DMS53 (cell line): ENCODE measurements around the gene SRSF10.
"Not testable (repeated sequence)": the region's sequence is repeated elsewhere in the genome, so short reads cannot be mapped to it uniquely, and the experiment has no call there.

ENCODE experiments used
- DNase-seq: peaks from one replicate; lab custom pipeline; 2025; lab: John Stamatoyannopoulos, UW

The SRSF10 gene

GRCh38 chr1:23997812-23998211 lies 17.7 kb upstream of the SRSF10 start:
- no peak for DNase-seq

- DNase-seq, result no peak
Observed at GRCh38 chr1:23996700-23997229, 16.6 kb upstream of the SRSF10 start.

GRCh38 chr1:23995431-23995837 lies 15.3 kb upstream of the SRSF10 start:
- DNase-seq, result no peak

DNA sequence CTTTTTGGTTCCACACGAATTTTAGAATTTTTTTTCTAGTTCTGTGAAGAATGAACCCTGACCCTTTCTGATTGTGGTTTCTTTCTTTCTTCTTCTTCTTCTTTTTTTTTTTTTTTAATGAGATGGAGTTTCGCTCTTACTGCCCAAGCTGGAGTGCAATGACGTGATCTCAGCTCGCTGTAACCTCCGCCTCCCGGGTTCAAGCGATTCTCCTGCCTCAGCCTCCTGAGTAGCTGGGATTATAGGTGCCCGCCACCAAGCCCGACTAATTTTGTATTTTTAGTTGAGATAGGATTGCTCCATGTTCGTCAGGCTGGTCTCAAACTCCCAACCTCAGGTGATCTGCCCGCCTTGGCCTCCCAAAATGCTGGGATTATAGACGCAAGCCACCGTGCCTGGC lies 11.9 kb upstream of the SRSF10 start:
- DNase-seq, result not testable (repeated sequence)

- DNase-seq, result no peak
Observed at GRCh38 chr1:23989263-23989662, 9.1 kb upstream of the SRSF10 start.

DNA sequence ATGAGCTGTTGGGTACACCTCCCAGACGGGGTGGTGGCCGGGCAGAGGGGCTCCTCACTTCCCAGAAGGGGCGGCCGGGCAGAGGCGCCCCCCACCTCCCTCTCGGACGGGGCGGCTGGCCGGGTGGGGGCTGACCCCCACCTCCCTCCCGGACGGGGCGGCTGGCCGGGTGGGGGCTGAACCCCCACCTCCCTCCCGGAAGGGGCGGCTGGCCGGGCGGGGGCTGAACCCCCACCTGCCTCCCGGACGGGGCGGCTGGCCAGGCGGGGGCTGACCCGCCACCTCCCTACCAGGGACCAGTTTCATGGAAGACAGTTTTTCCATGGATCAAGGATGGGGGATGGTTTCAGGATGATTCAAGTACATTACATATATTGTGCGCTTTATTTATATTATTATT lies 6.9 kb upstream of the SRSF10 start:
- not testable (repeated sequence) for DNase-seq

DNA sequence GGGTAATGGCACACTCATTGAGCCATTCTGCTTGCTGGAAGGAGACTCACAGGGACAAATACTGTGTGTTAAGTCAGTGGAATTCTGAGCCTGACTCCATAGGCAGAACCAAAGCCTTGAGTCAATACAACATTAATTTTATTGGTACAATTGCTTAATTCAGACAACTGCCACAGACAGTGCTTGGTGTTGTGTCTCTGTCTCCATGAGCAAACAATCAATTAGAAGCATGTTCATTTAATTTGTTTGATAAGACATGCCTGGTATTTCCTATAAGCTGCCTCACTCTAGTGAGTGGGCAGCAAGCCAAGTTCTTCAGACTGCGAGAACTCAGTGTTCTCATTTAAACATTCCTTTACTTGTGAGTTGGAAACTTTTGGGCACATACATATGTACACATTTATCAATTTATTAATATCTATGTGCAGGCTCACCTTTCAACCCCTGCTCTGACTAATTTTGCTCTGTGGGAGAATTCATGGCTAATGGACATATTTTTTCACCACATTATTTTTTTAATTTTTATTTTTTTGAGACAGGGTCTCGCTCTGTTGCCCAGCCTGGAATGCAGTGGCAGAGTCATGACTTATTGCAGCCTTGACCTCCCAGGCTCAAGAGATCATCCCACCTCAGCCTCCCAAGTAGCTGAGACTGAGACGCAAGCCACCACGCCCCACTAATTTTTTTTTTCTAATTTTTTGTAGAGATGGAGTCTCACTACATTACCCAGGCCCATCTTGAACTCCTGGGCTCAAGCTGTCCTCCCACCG lies 4.5 kb upstream of the SRSF10 start:
- no peak for DNase-seq

DNA sequence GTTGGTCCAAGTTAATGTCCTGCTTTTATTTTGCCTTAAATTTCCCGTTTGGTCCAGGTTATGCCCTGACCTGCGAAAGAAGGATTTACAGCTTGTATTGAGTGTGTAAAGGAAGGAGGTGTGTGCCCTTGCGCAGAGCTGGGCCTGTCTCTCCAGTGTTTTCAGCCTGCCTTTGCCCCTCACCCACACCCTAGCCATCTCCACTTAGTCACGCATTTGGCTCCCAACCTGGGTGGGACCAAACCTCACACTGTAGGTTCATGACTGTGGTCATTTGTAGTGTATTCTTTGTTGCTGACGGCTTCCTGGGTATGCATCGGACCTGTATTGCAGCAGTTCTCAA lies 572 bp upstream of the SRSF10 start:
- peak; percentile 88 for DNase-seq

DNA sequence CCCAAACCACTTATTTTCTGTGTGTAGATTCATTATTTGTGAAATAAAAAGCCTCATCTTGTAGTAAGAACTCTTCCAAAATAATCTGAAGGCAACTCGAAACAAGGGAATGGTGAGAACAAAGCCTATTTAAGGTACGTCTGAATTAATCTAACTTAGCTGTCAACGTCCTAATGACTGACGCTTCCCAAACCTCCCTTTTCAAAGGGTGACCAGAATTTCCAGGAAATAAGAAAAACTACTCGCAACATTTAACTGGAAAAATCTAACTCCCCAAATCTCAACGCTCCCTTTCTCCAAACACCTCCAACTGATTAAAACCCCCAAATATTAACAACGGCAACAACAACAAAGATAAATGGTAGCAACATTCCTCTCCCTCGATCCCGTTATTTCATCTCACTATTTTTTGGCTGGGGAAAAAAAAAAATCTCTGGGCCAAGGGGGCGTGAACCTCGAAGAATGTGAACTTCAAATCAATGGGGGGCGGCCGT lies 693 bp downstream of the SRSF10 start:
- no peak for DNase-seq

DNA sequence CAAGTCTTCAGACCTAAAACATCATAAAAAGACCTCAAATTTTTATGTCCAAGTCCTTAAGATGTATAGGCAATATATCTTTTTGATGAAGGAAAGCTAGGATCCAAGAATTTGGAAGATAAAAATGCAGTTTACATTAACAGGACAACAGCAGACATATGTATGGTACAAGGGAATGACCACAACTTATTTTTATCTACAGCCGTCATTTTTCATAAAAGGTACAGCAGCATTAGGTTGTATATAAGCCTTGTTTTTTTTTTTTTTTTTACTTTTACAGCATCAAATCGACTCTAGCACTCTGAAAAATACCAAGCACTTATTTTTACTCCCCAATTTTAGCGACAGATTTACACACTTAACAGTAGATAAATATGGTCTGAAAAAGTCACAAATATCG lies 1.3 kb downstream of the SRSF10 start:
- DNase-seq, result no peak

- no peak for DNase-seq
Observed at GRCh38 chr1:23977854-23978191, 2.3 kb downstream of the SRSF10 start.

DNA sequence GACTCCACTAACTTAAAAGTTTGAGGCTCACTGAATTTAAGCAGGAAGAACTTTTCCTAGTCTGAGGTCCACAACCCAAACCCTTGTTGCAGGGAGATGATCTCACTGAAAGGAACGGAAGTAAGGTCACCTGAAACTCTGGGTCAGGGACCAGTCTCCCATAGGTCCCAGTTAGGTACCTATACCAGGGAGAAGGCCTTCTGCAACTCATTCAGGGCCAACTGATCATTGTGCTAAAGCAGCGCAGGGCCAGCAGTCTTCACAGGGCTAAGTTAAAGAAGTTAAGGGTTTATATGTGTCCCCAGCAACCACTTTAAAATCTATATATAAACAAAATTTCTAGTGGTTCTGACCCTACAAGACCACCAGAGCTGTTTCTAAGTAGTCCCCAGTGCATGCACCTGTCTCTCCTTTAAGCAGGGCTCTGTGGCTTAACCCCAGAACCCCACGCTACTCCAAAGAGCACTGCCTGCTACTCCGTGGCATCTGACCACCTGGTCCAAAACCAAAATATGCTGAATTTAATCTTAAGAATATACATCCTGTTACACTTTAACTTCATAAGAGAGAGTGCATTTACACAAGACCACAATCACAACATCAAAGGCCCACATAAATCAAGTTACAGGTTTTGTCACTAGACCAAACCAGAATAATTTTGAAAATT lies 2.8 kb downstream of the SRSF10 start:
- DNase-seq, result no peak

DNA sequence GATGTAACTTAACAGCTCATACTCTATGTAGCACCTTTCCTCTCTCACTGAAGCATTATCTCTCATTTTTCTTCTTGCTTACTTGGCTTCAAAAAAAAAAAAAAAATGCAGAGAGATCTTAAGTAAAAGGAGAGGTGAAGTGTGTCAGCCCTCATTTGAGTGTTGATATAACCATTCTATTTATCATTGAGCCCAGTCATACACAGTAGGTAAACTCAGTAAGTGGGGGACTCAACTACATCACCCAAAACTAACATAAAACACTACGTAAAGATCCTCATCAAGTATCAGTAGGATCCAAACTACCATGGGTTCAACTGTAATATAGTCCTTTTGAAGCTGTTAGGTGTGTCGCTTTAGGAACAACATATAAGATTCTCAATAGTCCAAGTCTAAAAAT lies 12.3 kb downstream of the SRSF10 start:
- peak; percentile 49 for DNase-seq

DNA sequence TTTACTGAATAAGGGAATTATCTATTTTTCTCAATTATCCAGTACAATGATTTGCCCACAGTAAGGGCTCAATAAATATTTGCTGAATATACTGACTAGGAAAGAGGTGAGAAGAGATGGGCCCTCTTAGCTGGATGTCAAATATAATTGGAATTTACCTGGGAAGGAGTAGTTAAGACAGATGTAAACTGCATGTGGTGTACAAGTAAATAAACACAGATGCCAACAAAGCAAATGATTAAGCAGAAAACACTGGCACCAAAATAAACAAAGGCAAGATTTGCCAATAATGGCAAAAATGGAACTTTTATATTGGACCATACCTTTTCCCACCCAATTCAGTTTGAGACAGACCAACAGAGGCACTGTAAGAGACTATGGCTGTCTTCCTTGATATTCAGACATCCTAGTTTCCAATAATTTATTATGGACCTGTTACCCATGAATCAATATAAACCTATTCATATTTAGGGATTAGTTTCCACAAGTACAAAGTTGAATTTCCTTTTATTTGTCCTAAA lies 13.1 kb downstream of the SRSF10 start:
- DNase-seq, result no peak

DNA sequence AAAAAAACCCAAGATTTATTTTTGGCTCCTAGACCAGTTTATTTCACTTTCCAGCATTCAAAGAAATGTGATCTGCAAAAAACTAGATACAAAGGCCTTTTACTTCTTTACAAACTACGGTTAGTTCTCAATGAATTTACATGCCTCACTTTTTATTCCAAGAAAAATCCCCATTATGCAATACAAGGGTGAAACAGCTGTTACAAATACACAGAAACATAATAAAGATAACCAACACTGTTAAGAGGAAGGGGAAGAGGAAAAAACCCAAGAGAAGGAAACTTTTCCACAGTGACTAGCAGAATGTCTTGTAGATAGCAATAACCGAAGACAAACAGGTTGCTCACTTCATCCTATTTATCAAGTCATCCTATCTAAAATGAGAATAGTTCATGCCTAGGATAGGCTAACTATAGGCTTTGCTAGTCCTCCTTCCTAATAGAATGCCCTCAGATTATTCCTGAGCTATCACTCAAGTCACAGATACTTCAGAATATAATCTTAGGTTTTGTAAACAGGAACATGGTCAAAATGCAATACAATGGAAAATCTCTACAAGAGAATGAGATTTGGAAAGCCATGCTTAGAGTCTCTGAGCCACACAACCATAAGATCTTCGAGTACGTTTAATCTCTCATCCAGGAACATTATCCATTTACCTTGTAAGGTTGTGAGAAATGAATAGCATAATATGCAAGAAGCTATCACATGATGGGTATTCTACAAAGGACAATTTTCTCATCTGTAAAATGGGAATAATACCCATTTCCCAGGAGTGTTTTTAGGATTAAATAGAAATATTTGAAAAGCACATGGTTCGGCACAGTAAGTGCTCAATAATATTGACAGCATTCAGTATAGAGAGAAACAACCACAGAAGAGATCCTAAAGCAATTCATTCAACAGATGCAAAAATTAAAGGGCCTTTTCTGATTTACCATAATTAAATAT lies 15.1 kb downstream of the SRSF10 start:
- no peak for DNase-seq

DNA sequence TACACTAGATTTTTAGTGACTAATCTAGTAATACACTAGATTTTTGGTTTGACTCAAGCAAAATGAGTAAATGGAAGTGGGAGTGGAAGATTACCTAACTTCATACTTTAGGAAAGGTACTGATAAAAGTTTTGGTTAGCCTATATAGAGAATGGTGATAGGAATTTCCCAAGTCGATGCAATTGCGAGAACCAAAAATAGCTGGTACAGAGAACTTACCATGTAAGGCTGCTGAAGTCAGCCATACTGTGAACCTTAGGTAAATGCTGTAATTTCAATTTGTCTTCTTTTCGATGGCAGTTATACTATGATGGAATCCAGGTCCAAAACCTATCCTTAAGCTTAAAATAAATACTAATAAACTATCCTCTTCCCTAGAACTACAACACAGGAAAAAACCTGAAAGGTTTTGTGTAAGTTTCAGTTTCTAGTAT lies 15.9 kb downstream of the SRSF10 start:
- DNase-seq, result no peak

- no peak for DNase-seq
Observed at GRCh38 chr1:23963617-23964234, 16.4 kb downstream of the SRSF10 start.

DNA sequence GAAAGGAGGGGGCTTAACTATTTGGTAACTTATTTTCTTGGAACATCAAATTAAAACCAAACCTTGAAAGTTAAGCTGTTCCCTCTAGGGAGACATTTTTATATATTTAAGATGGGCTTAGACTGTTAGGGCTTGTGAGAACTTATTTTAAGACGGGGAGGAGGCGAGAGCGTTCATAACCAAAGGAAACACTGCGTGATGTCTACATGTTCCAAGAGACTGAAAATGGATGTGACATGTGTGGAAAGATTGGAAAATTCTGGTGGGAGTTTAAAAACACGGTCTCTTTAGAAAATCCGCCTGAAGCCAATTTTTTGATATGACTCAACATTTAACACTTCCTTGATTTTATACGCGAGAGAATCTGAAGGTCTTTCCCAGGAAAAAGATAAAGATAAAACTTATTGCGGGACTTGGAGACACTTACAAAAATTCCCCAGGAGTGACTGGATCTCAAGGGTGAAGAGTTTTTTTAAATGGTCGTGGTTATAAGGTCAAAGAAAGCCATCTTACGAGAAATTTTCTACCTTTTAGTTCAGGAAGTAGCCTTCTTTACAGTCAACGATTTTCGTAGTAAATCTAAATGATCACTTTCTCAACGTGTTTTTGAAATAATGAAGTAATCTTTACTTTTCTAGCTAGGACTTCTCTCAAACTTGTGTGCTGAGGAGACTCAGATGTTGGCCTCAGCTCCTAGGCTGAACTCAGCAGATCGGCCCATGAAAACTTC lies 19.7 kb downstream of the SRSF10 start:
- peak; percentile 50 for DNase-seq

DNA sequence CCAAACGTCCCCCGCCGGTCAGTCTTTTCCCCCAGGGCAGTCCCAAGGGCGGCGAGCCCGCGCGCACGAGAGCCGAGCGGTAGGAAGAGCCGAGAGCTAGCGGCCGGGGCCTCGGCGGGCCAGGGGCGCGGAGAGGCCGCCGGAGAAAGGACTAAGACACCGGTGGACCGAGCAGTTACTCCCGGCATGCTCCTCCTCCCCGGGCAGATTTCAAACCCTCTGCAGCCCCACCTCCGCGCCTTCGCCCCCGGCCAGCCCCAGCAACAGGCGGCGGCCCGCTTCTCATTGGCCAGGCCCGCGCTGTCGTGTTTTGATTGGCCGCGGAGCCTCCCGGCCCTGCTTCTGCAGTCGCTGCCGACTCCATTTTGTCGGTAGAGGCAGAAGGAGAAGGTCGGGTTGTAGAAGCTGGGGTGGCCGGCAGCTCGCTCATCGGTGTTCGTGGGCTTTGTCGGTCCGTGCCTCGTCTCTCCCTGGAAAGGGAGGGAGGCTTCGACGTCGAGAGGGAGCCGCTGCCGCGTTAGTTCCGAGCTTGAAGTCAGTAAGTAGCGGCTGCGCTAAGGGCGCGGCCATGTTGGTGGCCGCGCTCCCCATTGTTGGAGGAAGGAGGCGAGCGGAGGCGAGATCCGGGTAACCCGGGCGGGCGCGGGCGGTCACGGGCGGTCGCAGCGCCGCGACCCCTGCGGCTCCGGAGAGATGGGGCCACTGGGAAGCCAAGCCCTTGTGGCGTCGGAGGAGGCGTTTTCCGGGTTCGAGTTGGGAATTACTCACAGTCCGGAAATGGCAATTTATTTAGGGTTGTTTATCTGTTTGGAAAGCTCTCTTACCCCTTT lies 20.5 kb downstream of the SRSF10 start, which contains the start of gene PNRC2:
TSS of gene PNRC2 (plus strand) at position 368 of the 830 bp plus-strand sequence. CDS start 1,630 bp downstream, outside the sequence.
- DNase-seq, result peak; percentile 99
